Right lobe of liver (tissue), 4 donors: ENCODE results near the gene ITPK1.

Source experiments
- CTCF ChIP-seq, 4 donors: fragments of 200-600 bp in 3 of 4; fragments of 450-650 bp in 1 of 4; IDR thresholded peaks; one replicate each; pipeline versions ENCODE4 v1.5.1 to v1.8.0; 2016 to 2022; ENCODE audit warnings: antibody characterized with exemption in 4 of 4, mild to moderate bottlenecking in 2 of 4
- POLR2A ChIP-seq: fragments of 450-650 bp; IDR thresholded peaks from one replicate; pipeline ENCODE4 v1.6.1; 2017; ENCODE audit warnings: antibody characterized with exemption, mild to moderate bottlenecking
- donor health status: DM: no; HTN: no; CAD: no.
- donor health status: DM: no; HTN: no; CAD: no.
- donor health status: DM: no; HTN: yes; CAD: no.

- no peak for TF ChIP-seq POLR2A
- TF ChIP-seq CTCF (IDR thresholded peaks at IDR 0.05), result no peak
Observed at GRCh38 chr14:93072659-93073357, 42.9 kb downstream of the ITPK1 start.
